Ovary (tissue), 3 donors: ENCODE data around the gene SF3B5.

Experiments used
- EP300 ChIP-seq: sonication (generic); formaldehyde crosslinking; IDR thresholded peaks from one replicate; pipeline ENCODE4 v1.6.1; 2017; ENCODE audit warnings: antibody characterized with exemption
- POLR2A ChIP-seq: fragments of 450-650 bp; IDR thresholded peaks from one replicate; pipeline ENCODE4 v1.6.1; 2017; ENCODE audit warnings: antibody characterized with exemption, mild to moderate bottlenecking, moderate library complexity
- TF ChIP-seq, protein P1 (sequence below), 3 donors: fragments of 450-650 bp in 2 of 3; fragments of 200-600 bp in 1 of 3; IDR thresholded peaks; one replicate each; pipeline versions ENCODE4 v1.5.1 to v1.8.0; 2016 to 2022; ENCODE audit warnings: antibody characterized with exemption in 3 of 3, mild to moderate bottlenecking in 1 of 3
- donor health status: DM: no; HTN: no; CAD: no.

GRCh38 chr6:144069506-144069905 is 25.9 kb downstream of the SF3B5 start:
- TF ChIP-seq, protein P1, sequence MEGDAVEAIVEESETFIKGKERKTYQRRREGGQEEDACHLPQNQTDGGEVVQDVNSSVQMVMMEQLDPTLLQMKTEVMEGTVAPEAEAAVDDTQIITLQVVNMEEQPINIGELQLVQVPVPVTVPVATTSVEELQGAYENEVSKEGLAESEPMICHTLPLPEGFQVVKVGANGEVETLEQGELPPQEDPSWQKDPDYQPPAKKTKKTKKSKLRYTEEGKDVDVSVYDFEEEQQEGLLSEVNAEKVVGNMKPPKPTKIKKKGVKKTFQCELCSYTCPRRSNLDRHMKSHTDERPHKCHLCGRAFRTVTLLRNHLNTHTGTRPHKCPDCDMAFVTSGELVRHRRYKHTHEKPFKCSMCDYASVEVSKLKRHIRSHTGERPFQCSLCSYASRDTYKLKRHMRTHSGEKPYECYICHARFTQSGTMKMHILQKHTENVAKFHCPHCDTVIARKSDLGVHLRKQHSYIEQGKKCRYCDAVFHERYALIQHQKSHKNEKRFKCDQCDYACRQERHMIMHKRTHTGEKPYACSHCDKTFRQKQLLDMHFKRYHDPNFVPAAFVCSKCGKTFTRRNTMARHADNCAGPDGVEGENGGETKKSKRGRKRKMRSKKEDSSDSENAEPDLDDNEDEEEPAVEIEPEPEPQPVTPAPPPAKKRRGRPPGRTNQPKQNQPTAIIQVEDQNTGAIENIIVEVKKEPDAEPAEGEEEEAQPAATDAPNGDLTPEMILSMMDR (IDR thresholded peaks at IDR 0.05) = no peak
- TF ChIP-seq POLR2A (no peak), EP300 (no peak)
